Suprapubic skin (tissue), 4 donors: Measurements from ENCODE around the gene RHOG. TPM values are rescaled to one million over a fixed set of nuclear protein-coding genes. Genes with fewer than 3 reads are reported as not detected.
"Not testable (repeated sequence)": the region's sequence is repeated elsewhere in the genome, so short reads cannot be mapped to it uniquely, and the experiment has no call there.

Source experiments
- DNase-seq, 2 donors: peaks; one replicate each; pipeline ENCODE4 v3.0.0-alpha.2; 2019; ENCODE audit warnings: low spot score in 2 of 2
- H3K27ac ChIP-seq: fragments of 200-600 bp; sonication (generic); one replicate; pipeline ENCODE4 v1.5.1; 2019
- H3K27me3 ChIP-seq: fragments of 200-600 bp; sonication (generic); one replicate; pipeline ENCODE4 v1.5.1; 2019
- H3K36me3 ChIP-seq: fragments of 200-600 bp; sonication (generic); one replicate; pipeline ENCODE4 v1.5.1; 2019
- H3K4me1 ChIP-seq: fragments of 200-600 bp; sonication (generic); one replicate; pipeline ENCODE4 v1.5.1; 2019
- H3K4me3 ChIP-seq: fragments of 200-600 bp; sonication (generic); one replicate; pipeline ENCODE4 v1.5.1; 2019; ENCODE audit warnings: mild to moderate bottlenecking
- H3K9me3 ChIP-seq: fragments of 200-600 bp; sonication (generic); one replicate; pipeline ENCODE4 v1.5.1; 2019
- CTCF ChIP-seq, 2 donors: fragments of 200-600 bp in 1 of 2; fragments of 450-650 bp in 1 of 2; sonication (generic) in 1 of 2; IDR thresholded peaks; one replicate each; pipeline ENCODE4 v1.5.1; 2016 to 2019; ENCODE audit warnings: antibody characterized with exemption in 2 of 2, mild to moderate bottlenecking in 1 of 2, moderate library complexity in 1 of 2
- EP300 ChIP-seq: sonication (generic); formaldehyde crosslinking; IDR thresholded peaks from one replicate; pipeline ENCODE4 v1.6.1; 2017; ENCODE audit warnings: antibody characterized with exemption
- POLR2A ChIP-seq, 2 donors: fragments of 450-650 bp; IDR thresholded peaks; one replicate each; pipeline ENCODE4 v1.6.1; 2017; ENCODE audit warnings: antibody characterized with exemption in 2 of 2, mild to moderate bottlenecking in 2 of 2, moderate library complexity in 2 of 2
- POLR2AphosphoS5 ChIP-seq, 3 donors: sonication (generic); formaldehyde crosslinking; IDR thresholded peaks; one replicate each; pipeline ENCODE4 v1.6.1; 2017; ENCODE audit warnings: antibody characterized with exemption in 3 of 3
- WGBS: methylation state at CpG from one replicate; pipeline ENCODE4 v1.1.5; 2018; 5-methylcytosine and 5-hydroxymethylcytosine counted together
- total RNA-seq, 4 donors: library from RNA; depleted of rRNA; stranded (reverse); fragments of >200 nt; gene quantifications; one replicate each; pipeline ENCODE4 v1.1.0, GENCODE V29; 2016

The RHOG gene
- total RNA-seq, 4 donors from 2014 or later, result 36.6 to 47.3 (median 39.3) TPM

GRCh38 chr11:3796002-3796311, 44.8 kb downstream of the RHOG start:
- Histone ChIP-seq H3K27ac (no peak overlapping the region), H3K9me3 (no peaks in the 10 kb centered on the region), H3K27me3 (no peaks in the 10 kb centered on the region), H3K36me3 (peaks cover 23% of the 10 kb centered on the region), H3K4me1 (peaks cover 25% of the 10 kb centered on the region), H3K4me3 (peak overlapping the region; percentile 82)
- TF ChIP-seq POLR2A (IDR thresholded peaks at IDR 0.05) (no peak), POLR2AphosphoS5 (IDR thresholded peaks at IDR 0.05) (no peak), EP300 (no peak), CTCF (IDR thresholded peaks at IDR 0.05) (no peak)
- 33% methylated on average over 6 of the region's 6 CpGs for WGBS
- DNase-seq, result no peak

GRCh38 chr11:3795131-3796001, 45.4 kb downstream of the RHOG start:
- no peak overlapping the region for H3K27ac ChIP-seq
- H3K4me3 ChIP-seq, result peak overlapping the region; percentile 82
- WGBS, result 77% methylated on average over 8 of the region's 8 CpGs

GRCh38 chr11:3794387-3794786, 46.4 kb downstream of the RHOG start:
- 93% methylated on average over 10 of the region's 10 CpGs for WGBS
- H3K4me3 ChIP-seq, result not testable (repeated sequence)

More at GRCh38 chr11:3795131-3796001, 45.4 kb downstream of the RHOG start:
- TF ChIP-seq CTCF (IDR thresholded peaks at IDR 0.05) (no peak), POLR2A (IDR thresholded peaks at IDR 0.05) (no peak), EP300 (no peak), POLR2AphosphoS5 (IDR thresholded peaks at IDR 0.05) (no peak)
- no peak for DNase-seq
- Histone ChIP-seq H3K36me3 (peaks cover 23% of the 10 kb centered on the region), H3K27me3 (no peaks in the 10 kb centered on the region), H3K9me3 (no peaks in the 10 kb centered on the region), H3K4me1 (peaks cover 25% of the 10 kb centered on the region)

GRCh38 chr11:3786781-3787428, 53.9 kb downstream of the RHOG start:
- Histone ChIP-seq H3K9me3 (no peaks in the 10 kb centered on the region), H3K4me1 (peaks cover 13% of the 10 kb centered on the region), H3K36me3 (peaks cover 14% of the 10 kb centered on the region), H3K4me3 (no peak overlapping the region), H3K27me3 (no peaks in the 10 kb centered on the region), H3K27ac (no peak overlapping the region)
- WGBS, result 68% methylated on average over 8 of the region's 8 CpGs
- no peak for TF ChIP-seq POLR2A (IDR thresholded peaks at IDR 0.05)
- TF ChIP-seq CTCF (IDR thresholded peaks at IDR 0.05), result no peak
- no peak for TF ChIP-seq EP300
- no peak for TF ChIP-seq POLR2AphosphoS5 (IDR thresholded peaks at IDR 0.05)
- DNase-seq, result no peak

More at GRCh38 chr11:3794387-3794786, 46.4 kb downstream of the RHOG start:
- H3K9me3 ChIP-seq, H3K27ac ChIP-seq, DNase-seq, H3K27me3 ChIP-seq: not testable (repeated sequence)
- H3K36me3 ChIP-seq, result peaks cover 23% of the 10 kb centered on the region
- peaks cover 25% of the 10 kb centered on the region for H3K4me1 ChIP-seq

- H3K27me3 ChIP-seq, result no peaks in the 10 kb centered on the region
- DNase-seq, result no peak
- peaks cover 15% of the 10 kb centered on the region for H3K4me1 ChIP-seq
- 86% methylated on average over 4 of the region's 4 CpGs for WGBS
- H3K4me3 ChIP-seq, result no peak overlapping the region
- peaks cover 23% of the 10 kb centered on the region for H3K36me3 ChIP-seq
- no peaks in the 10 kb centered on the region for H3K9me3 ChIP-seq
- TF ChIP-seq POLR2AphosphoS5 (IDR thresholded peaks at IDR 0.05), result no peak
- no peak for TF ChIP-seq EP300
- TF ChIP-seq POLR2A (IDR thresholded peaks at IDR 0.05), result no peak
- no peak for TF ChIP-seq CTCF (IDR thresholded peaks at IDR 0.05)
- no peak overlapping the region for H3K27ac ChIP-seq
These were observed 57.1 kb downstream of the RHOG start for GRCh38 chr11:3783611-3784010.
